Stomach (tissue), 9 donors: Measurements from ENCODE around the gene NFS1. TPM values are rescaled to one million over a fixed set of nuclear protein-coding genes. Genes with fewer than 3 reads are reported as not detected.

Experiments
- DNase-seq, 2 donors: peaks; one replicate each; pipeline versions ENCODE4 v3.0.0 to v3.0.0-alpha.2; 2013 to 2019
- H3K27ac ChIP-seq, 5 donors: fragments of 200-600 bp in 4 of 5; sonication (generic) in 4 of 5; one replicate each; pipeline ENCODE4 v1.5.1; 2013 to 2019; ENCODE audit warnings: mild to moderate bottlenecking in 1 of 5, moderate library complexity in 1 of 5
- H3K27me3 ChIP-seq, 3 donors: fragments of 200-600 bp; sonication (generic); one replicate each; pipeline ENCODE4 v1.5.1; 2017 to 2019; ENCODE audit warnings: mixed run types in 1 of 3
- H3K36me3 ChIP-seq, 4 donors: fragments of 200-600 bp; sonication (generic); 1 replicate in 3 of 4; 2 replicates in 1 of 4; pipeline ENCODE4 v1.5.1; 2016 to 2019
- H3K4me1 ChIP-seq, 4 donors: fragments of 200-600 bp; sonication (generic); one replicate each; pipeline ENCODE4 v1.5.1; 2016 to 2019
- H3K4me3 ChIP-seq, 4 donors: fragments of 200-600 bp; sonication (generic) in 3 of 4; one replicate each; pipeline ENCODE4 v1.5.1; 2016 to 2019; ENCODE audit warnings: mild to moderate bottlenecking in 1 of 4
- H3K9me3 ChIP-seq, 4 donors: fragments of 200-600 bp; sonication (generic); one replicate each; pipeline ENCODE4 v1.5.1; 2016 to 2019
- CTCF ChIP-seq, 7 experiments: fragments of 450-650 bp in 4 of 7; fragments of 200-600 bp in 3 of 7; sonication (generic) in 3 of 7; IDR thresholded peaks; one replicate each; pipeline ENCODE4 v1.5.1; 2016 to 2019; ENCODE audit warnings: antibody characterized with exemption in 7 of 7, control low read depth in 2 of 7, mild to moderate bottlenecking in 1 of 7
- EP300 ChIP-seq: sonication (generic); formaldehyde crosslinking; IDR thresholded peaks from one replicate; pipeline ENCODE4 v1.6.1; 2017; ENCODE audit warnings: antibody characterized with exemption
- POLR2A ChIP-seq, 4 donors: fragments of 450-650 bp; IDR thresholded peaks; one replicate each; pipeline ENCODE4 v1.6.1; 2016; ENCODE audit warnings: antibody characterized with exemption in 4 of 4, control low read depth in 2 of 4, mild to moderate bottlenecking in 1 of 4, moderate library complexity in 1 of 4
- POLR2AphosphoS5 ChIP-seq, 3 donors: sonication (generic); formaldehyde crosslinking; IDR thresholded peaks; one replicate each; pipeline ENCODE4 v1.6.1; 2016; ENCODE audit warnings: antibody characterized with exemption in 3 of 3
- WGBS, 5 donors: extraction: QIAGEN DNeasy Blood & Tissue Kit in 3 of 5; methylation state at CpG; one replicate each; pipeline versions ENCODE4 v1.1.5 to v1.1.7; 2013 to 2018; 5-methylcytosine and 5-hydroxymethylcytosine counted together
- intact Hi-C: fragments of 100-400 bp; cut with DNase I; formaldehyde crosslinking; loops from one replicate; pipeline ENCODE4 v1.15.1; 2023; ENCODE audit warnings: low total_unique reads
- polyA plus RNA-seq, 3 donors: library from polyadenylated mRNA; stranded (reverse); fragments of 200-250 nt; gene quantifications; one replicate each; pipeline ENCODE4 v1.2.3, GENCODE V29; 2013
- total RNA-seq, 5 donors: library from RNA; depleted of rRNA; stranded (reverse); fragments of >200 nt; gene quantifications; one replicate each; pipeline versions ENCODE4 v1.1.0 to v1.2.3, GENCODE V29; 2014 to 2016
- donor health status: healthy with polysubstance abuse.
- donor health status: Bipolar disorder and iron deficiency.
- donor health status: healthy.

Gene NFS1
- total and polyA plus RNA-seq, 8 donors: 0.58 to 54.2 (median 24.7) TPM

- intact Hi-C loops: no loop called here
- Histone ChIP-seq H3K27ac (peak within 1 kb of the TSS; percentile 93 to 100 (median 99)), H3K4me1 (peaks cover 33 to 50% (median 43%) of the 10 kb centered on the region in 4 donors), H3K4me3 (peak within 1 kb of the TSS; percentile 62 to 80 (median 70)), H3K27me3 (no peaks in the 10 kb centered on the region), H3K36me3 (peaks cover 30 to 36% (median 35%) of the 10 kb centered on the region in 4 donors), H3K9me3 (no peaks in the 10 kb centered on the region)
- WGBS, 5 donors: 0% methylated on average over 60 to 66 of the region's 66 CpGs
- peak; percentile 98 to 99 (median 99) for TF ChIP-seq POLR2AphosphoS5 (IDR thresholded peaks at IDR 0.05)
- no peak for TF ChIP-seq EP300
- TF ChIP-seq POLR2A (IDR thresholded peaks at IDR 0.05): peak in 2 of 4 donors; percentile 98
- TF ChIP-seq CTCF (IDR thresholded peaks at IDR 0.05): peak in 3 of 7 experiments; percentile 22 to 63 (median 60)
- peak; percentile 100 for DNase-seq
Measured at GRCh38 chr20:35741892-35742740, 43.0 kb upstream of the NFS1 start, which contains the start of gene RBM39. TSS of gene RBM39 (minus strand) at chr20:35742260. CDS start at chr20:35740874, 1,386 bp downstream.

GRCh38 chr20:35739294-35740163 lies 40.4 kb upstream of the NFS1 start:
- Histone ChIP-seq H3K27me3 (no peaks in the 10 kb centered on the region), H3K9me3 (no peaks in the 10 kb centered on the region), H3K27ac (peak overlapping the region in 4 of 5 donors; percentile 97 to 100 (median 99)), H3K4me3 (peak overlapping the region; percentile 62 to 80 (median 70)), H3K36me3 (peaks cover 52 to 62% (median 61%) of the 10 kb centered on the region in 4 donors), H3K4me1 (peaks cover 53 to 76% (median 68%) of the 10 kb centered on the region in 4 donors)
- 37 to 52% (median 41%) methylated on average over 7 of the region's 7 CpGs for WGBS, 5 donors
- intact Hi-C loops: loop anchor here (10.0 kb wide), 1 partner anchor 145 kb away; no protein-coding TSS in a partner anchor
- TF ChIP-seq POLR2A (IDR thresholded peaks at IDR 0.05) (no peak), EP300 (no peak), POLR2AphosphoS5 (IDR thresholded peaks at IDR 0.05) (peak in 1 of 3 donors; percentile 12)
- peak in 1 of 2 donors; percentile 28 for DNase-seq

GRCh38 chr20:35738410-35739179 lies 39.4 kb upstream of the NFS1 start:
- no peak for TF ChIP-seq EP300
- TF ChIP-seq POLR2A (IDR thresholded peaks at IDR 0.05): no peak
- Histone ChIP-seq H3K4me3 (peak overlapping the region in 2 of 4 donors; percentile 62 to 76), H3K27ac (peak overlapping the region in 1 of 5 donors; percentile 99), H3K4me1 (peaks cover 60 to 79% (median 72%) of the 10 kb centered on the region in 4 donors), H3K27me3 (no peaks in the 10 kb centered on the region), H3K9me3 (no peaks in the 10 kb centered on the region), H3K36me3 (peaks cover 56 to 71% (median 70%) of the 10 kb centered on the region in 4 donors)
- WGBS, 5 donors: 26 to 42% (median 29%) methylated on average over 4 of the region's 4 CpGs
- intact Hi-C loops: loop anchor here (10.0 kb wide), 1 partner anchor 146 kb away; no protein-coding TSS in a partner anchor
- no peak for DNase-seq

- intact Hi-C loops: loop anchor here (10.0 kb wide), 1 partner anchor 147 kb away; no protein-coding TSS in a partner anchor
- TF ChIP-seq EP300 (no peak), POLR2A (IDR thresholded peaks at IDR 0.05) (no peak), POLR2AphosphoS5 (IDR thresholded peaks at IDR 0.05) (no peak), CTCF (IDR thresholded peaks at IDR 0.05) (no peak)
- Histone ChIP-seq H3K9me3 (no peaks in the 10 kb centered on the region), H3K4me1 (peaks cover 61 to 79% (median 71%) of the 10 kb centered on the region in 4 donors), H3K36me3 (peaks cover 63 to 78% (median 77%) of the 10 kb centered on the region in 4 donors), H3K4me3 (peak overlapping the region in 2 of 4 donors; percentile 62 to 76), H3K27me3 (no peaks in the 10 kb centered on the region), H3K27ac (peak overlapping the region in 1 of 5 donors; percentile 99)
- WGBS, 5 donors: 91 to 95% (median 93%) methylated on average over 13 to 15 of the region's 15 CpGs
- DNase-seq: no peak
Measured at GRCh38 chr20:35737865-35738333, 38.7 kb upstream of the NFS1 start.
